ENCODE measurements around the gene ZBED4. TPM values are rescaled to one million over a fixed set of nuclear protein-coding genes. Genes with fewer than 3 reads are reported as not detected.

Gene ZBED4
- total RNA-seq, 1 experiment from 2014 or later = 21.6 TPM

DNA sequence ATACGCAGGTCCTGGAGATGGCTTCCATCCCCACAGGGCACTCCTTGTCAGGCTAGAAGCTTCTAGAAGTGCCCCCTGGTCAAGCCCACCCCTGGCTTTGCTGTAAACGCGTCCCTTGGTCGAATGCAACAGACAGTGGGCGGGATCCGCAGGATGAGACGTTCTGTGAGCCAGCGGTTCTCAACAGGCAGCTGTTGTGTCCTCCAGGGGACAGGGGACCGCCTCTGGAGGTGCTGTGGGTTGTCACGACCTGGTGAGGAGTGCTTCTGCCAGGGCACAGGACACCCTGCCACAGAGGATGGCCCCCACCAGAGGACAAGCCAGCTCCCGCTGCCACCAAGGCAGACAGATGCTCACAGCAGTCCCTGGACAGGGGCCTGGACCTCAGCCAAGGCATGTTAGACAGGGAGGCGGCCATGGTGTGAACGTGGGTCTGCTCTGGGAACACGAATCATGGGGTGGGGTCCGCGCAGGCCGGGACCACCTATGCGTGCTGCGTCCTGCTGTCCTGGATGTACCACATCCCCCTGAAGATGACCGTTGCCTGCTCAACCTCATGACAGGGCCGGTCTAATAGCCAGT lies 76.4 kb downstream of the ZBED4 start:
- Histone ChIP-seq H3K36me3 (ENCODE audit: control insufficient read depth in 1 of 2, insufficient read depth in 2 of 2, low read length in 2 of 2) (no peaks in the 10 kb centered on the region), H2AFZ (ENCODE audit: low read depth, low read length, poor library complexity, severe bottlenecking) (no peak overlapping the region), H3K4me1 (ENCODE audit: control insufficient read depth in 1 of 2, insufficient read depth in 2 of 2, low read length in 2 of 2) (peaks cover 22 to 40% of the 10 kb centered on the region in 2 experiments), H3K9ac (ENCODE audit: low read length) (no peak overlapping the region), H4K20me1 (ENCODE audit: insufficient read depth) (no peaks in the 10 kb centered on the region), H3K27me3 (ENCODE audit: insufficient read depth, low read length) (no peaks in the 10 kb centered on the region), H3K4me2 (ENCODE audit: low read length) (peak overlapping the region; percentile 57), H3K4me3 (replicated peaks in 1 of 2; ENCODE audit: low read depth in 1 of 2, low read length in 2 of 2) (no peak overlapping the region), H3K79me2 (ENCODE audit: insufficient read depth, low read length) (no peaks in the 10 kb centered on the region), H3K9me3 (ENCODE audit: control insufficient read depth in 1 of 2, insufficient read depth in 1 of 2, low read depth in 1 of 2, low read length in 2 of 2) (no peaks in the 10 kb centered on the region), H3K9me2 (ENCODE audit: insufficient read depth) (no peaks in the 10 kb centered on the region), H3K27ac (ENCODE audit: low read depth, low read length) (no peak overlapping the region)
- no peak for ATAC-seq
- no TSS peak for BruUV-seq (replicated peaks)
- intact Hi-C loops (cut with micrococcal nuclease) = loop anchor here (5.0 to 10.0 kb wide), 3 partner anchors 47 to 275 kb away; partner anchors contain the start of gene SELENOO
- ChIA-PET RAD21 (ENCODE audit: low non-redundant PET in 1 of 2, low total read pairs in 2 of 2, uncharacterized antibody in 2 of 2, unreplicated experiment in 2 of 2) (interaction anchor here (1.8 to 2.0 kb wide), 2 partner anchors 100 kb away, joined by 23 to 36 read pairs; no protein-coding TSS in a partner anchor), CTCF (interaction anchor here (1.3 to 2.3 kb wide), 8 partner anchors 22 to 307 kb away, joined by 3 to 115 read pairs (median 6); no protein-coding TSS in a partner anchor), POLR2A (interaction anchor here (1.3 kb wide), 1 partner anchor 100 kb away, joined by 13 read pairs; no protein-coding TSS in a partner anchor)
- TF ChIP-seq, protein P1, sequence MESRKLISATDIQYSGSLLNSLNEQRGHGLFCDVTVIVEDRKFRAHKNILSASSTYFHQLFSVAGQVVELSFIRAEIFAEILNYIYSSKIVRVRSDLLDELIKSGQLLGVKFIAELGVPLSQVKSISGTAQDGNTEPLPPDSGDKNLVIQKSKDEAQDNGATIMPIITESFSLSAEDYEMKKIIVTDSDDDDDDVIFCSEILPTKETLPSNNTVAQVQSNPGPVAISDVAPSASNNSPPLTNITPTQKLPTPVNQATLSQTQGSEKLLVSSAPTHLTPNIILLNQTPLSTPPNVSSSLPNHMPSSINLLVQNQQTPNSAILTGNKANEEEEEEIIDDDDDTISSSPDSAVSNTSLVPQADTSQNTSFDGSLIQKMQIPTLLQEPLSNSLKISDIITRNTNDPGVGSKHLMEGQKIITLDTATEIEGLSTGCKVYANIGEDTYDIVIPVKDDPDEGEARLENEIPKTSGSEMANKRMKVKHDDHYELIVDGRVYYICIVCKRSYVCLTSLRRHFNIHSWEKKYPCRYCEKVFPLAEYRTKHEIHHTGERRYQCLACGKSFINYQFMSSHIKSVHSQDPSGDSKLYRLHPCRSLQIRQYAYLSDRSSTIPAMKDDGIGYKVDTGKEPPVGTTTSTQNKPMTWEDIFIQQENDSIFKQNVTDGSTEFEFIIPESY (IDR thresholded peaks at IDR 0.05; ENCODE audit: extremely low read depth, insufficient replicate concordance, low read length) = no peak
- TF ChIP-seq YY1 (IDR thresholded peaks at IDR 0.05; ENCODE audit: extremely low read depth, insufficient replicate concordance, low read depth, low read length) = no peak
- no peak for TF ChIP-seq EZH2 (IDR thresholded peaks at IDR 0.05)
- no peak for TF ChIP-seq POLR2A (IDR thresholded peaks at IDR 0.05; ENCODE audit: borderline replicate concordance, extremely low read depth, insufficient read depth, insufficient read length)
- no peak for DNase-seq (ENCODE audit: low read depth, low spot score)
